K562 (cell line): ENCODE results near the gene PGP. TPM values are rescaled to one million over a fixed set of nuclear protein-coding genes. Genes with fewer than 3 reads are reported as not detected.

Source experiments
- AFF1 ChIP-seq, 2 experiments: fragments of 450-650 bp; IDR thresholded peaks; 2 replicates each; pipeline ENCODE4 v1.6.1; 2018; ENCODE audit warnings: mild to moderate bottlenecking in 2 of 2, low read depth in 1 of 2; ENCODE audit not compliant: partially characterized antibody in 2 of 2
- ATF3 ChIP-seq, 2 experiments: fragments of 450-650 bp in 1 of 2; sonication (generic) in 1 of 2; formaldehyde crosslinking in 1 of 2; IDR thresholded peaks in 1 of 2; conservative IDR thresholded peaks in 1 of 2; 2 replicates each; pipeline versions ENCODE4 v1.6.1 to v1.8.1; 2016 to 2023; ENCODE audit warnings: mild to moderate bottlenecking in 2 of 2, moderate library complexity in 2 of 2, inconsistent platforms in 1 of 2, missing genetic modification reagents in 1 of 2
- E2F8 ChIP-seq: fragments of 450-650 bp; IDR thresholded peaks from 2 replicates; pipeline ENCODE4 v1.7.1; 2018; ENCODE audit warnings: mild to moderate bottlenecking, low read depth; ENCODE audit not compliant: partially characterized antibody
- HES1 ChIP-seq: fragments of 450-650 bp; IDR thresholded peaks from 2 replicates; pipeline ENCODE4 v1.6.1; 2016; ENCODE audit warnings: low read depth, mild to moderate bottlenecking, moderate library complexity
- IRF9 ChIP-seq: fragments of 450-650 bp; IDR thresholded peaks from 2 replicates; pipeline ENCODE4 v1.6.1; 2016; ENCODE audit warnings: missing biosample characterization, missing genetic modification characterization
- MAX ChIP-seq: sonication (generic); formaldehyde crosslinking; IDR thresholded peaks from 2 replicates; pipeline ENCODE4 v1.9.0; 2022; ENCODE audit warnings: mild to moderate bottlenecking, missing genetic modification reagents
- MECOM ChIP-seq: fragments of 250-450 bp; sonication (Bioruptor Pico); IDR thresholded peaks from 2 replicates; pipeline ENCODE4 v1.8.0; 2022; ENCODE audit warnings: inconsistent platforms
- PHF20 ChIP-seq: fragments of 450-650 bp; IDR thresholded peaks from 2 replicates; pipeline ENCODE4 v1.6.1; 2018; ENCODE audit not compliant: partially characterized antibody
- PML ChIP-seq: IDR thresholded peaks from 2 replicates; pipeline ENCODE4 v1.6.1; 2012; ENCODE audit warnings: low read length, inconsistent platforms
- POLR2H ChIP-seq: IDR thresholded peaks from 2 replicates; pipeline ENCODE4 v1.6.1; 2016; ENCODE audit warnings: missing genetic modification characterization, low read depth, mild to moderate bottlenecking, control low read depth, missing compliant biosample characterization, moderate library complexity
- RBFOX2 ChIP-seq: fragments of 200-400 bp; formaldehyde crosslinking; IDR thresholded peaks from 2 replicates; pipeline ENCODE4 v1.6.1; 2017; ENCODE audit warnings: low read depth, mild to moderate bottlenecking, low read length, moderate library complexity
- SUPT5H ChIP-seq: fragments of 450-650 bp; IDR thresholded peaks from 2 replicates; pipeline ENCODE4 v1.6.1; 2016
- YY1 ChIP-seq, 3 experiments: IDR thresholded peaks; 2 replicates each; pipeline ENCODE4 v1.6.1; 2011; ENCODE audit warnings: low read length in 2 of 3, mild to moderate bottlenecking in 2 of 3, moderate library complexity in 2 of 3, borderline replicate concordance in 1 of 3, control low read depth in 1 of 3, low read depth in 1 of 3; ENCODE audit not compliant: insufficient read depth in 3 of 3, insufficient replicate concordance in 2 of 3, control insufficient read depth in 1 of 3, insufficient read length in 1 of 3; ENCODE audit errors: extremely low read depth in 1 of 3
- ZBTB7A ChIP-seq: IDR thresholded peaks from 2 replicates; pipeline ENCODE4 v1.6.1; 2011; ENCODE audit warnings: low read depth, mild to moderate bottlenecking, low read length, moderate library complexity, borderline replicate concordance; ENCODE audit not compliant: control insufficient read depth
- ZNF217 ChIP-seq: sonication (generic); formaldehyde crosslinking; IDR thresholded peaks from 2 replicates; pipeline ENCODE4 v1.8.0; 2022; ENCODE audit warnings: mild to moderate bottlenecking, missing genetic modification reagents
- polyA plus RNA-seq, 8 experiments: library from polyadenylated mRNA; depleted of rRNA in 4 of 8; stranded (reverse) in 5 of 8; unstranded in 3 of 8; fragments of >200 nt; fragmentation: Nextera tagmentation in 2 of 8; fragmentation: Illumina TruSeq in 1 of 8; extraction: Ambion mirVana in 2 of 8; extraction: Trizol in 1 of 8; gene quantifications; 2 replicates each; pipeline versions ENCODE4 v1.2.1 to v1.2.3, GENCODE V29; 2011 to 2014; ENCODE audit warnings: inconsistent platforms in 1 of 8, missing spikeins in 1 of 8
- total RNA-seq, 7 experiments: library from RNA; depleted of rRNA in 6 of 7; stranded (reverse); fragments of >200 nt in 6 of 7; fragmentation: Illumina TruSeq in 2 of 7; extraction: Trizol in 2 of 7; gene quantifications; 2 replicates each; pipeline versions ENCODE4 v1.2.1 to v1.2.3, GENCODE V29; 2011 to 2021; ENCODE audit warnings: low replicate concordance in 1 of 7

PGP gene
- total and polyA plus RNA-seq, 9 of the 15 experiments (the other 6 are each of a cell fraction or from before 2014, with no cell fraction given): 1.1 to 57.6 (median 19.6) TPM

GRCh38 chr16:2223221-2223941 is 8.7 kb upstream of the PGP start, which contains the start of gene E4F1 (continued):
- TF ChIP-seq AFF1 (IDR thresholded peaks at IDR 0.05; ENCODE audit: low read depth in 1 of 2, partially characterized antibody in 2 of 2) (no peak), PML (peak; percentile 74; the same call in 1 of the 2 replicates), RBFOX2 (peak; percentile 95), HES1 (no peak), MECOM (no peak), SUPT5H (peak; percentile 93), E2F8 (peak; percentile 66), ATF3 (IDR thresholded peaks at IDR 0.05) (peak; percentile 71), ATF3 (CRISPR knock-in tag; conservative IDR thresholded peaks at IDR 0.05) (no peak), ZBTB7A (peak; percentile 36; the same call in 1 of the 2 replicates), PHF20 (peak; percentile 73), ZNF217 (CRISPR knock-in tag) (no peak), MAX (peak; percentile 85), IRF9 (no peak), YY1 (IDR thresholded peaks at IDR 0.05; ENCODE audit: borderline replicate concordance in 1 of 3, control insufficient read depth in 1 of 3, extremely low read depth in 1 of 3, insufficient read depth in 3 of 3, insufficient read length in 1 of 3, insufficient replicate concordance in 2 of 3, low read depth in 1 of 3, low read length in 2 of 3) (peak; percentile 46 to 93 (median 87)), POLR2H (tag) (peak; percentile 84)
